T-cell (primary cell): ENCODE measurements around the gene CACNB4. TPM values are rescaled to one million over a fixed set of nuclear protein-coding genes. Genes with fewer than 3 reads are reported as not detected.
"Not testable (repeated sequence)": the region's sequence is repeated elsewhere in the genome, so short reads cannot be mapped to it uniquely, and the experiment has no call there.

ENCODE experiments used
- ATAC-seq, 4 experiments: fragments of 200-7000 bp in 3 of 4; fragments of 150-1000 bp in 1 of 4; cut with Tn5 transposase; replicated peaks in 1 of 4; 1 replicate in 3 of 4; 2 replicates in 1 of 4; pipeline ENCODE4 v1.10.0; 2021; ENCODE audit warnings: moderate library complexity in 3 of 4, mild to moderate bottlenecking in 2 of 4, moderate number of reproducible peaks in 1 of 4
- CTCF ChIA-PET, 2 donors: fragments of 300-600 bp; sonication (Branson Sonifier 250); formaldehyde crosslinking; loops; one replicate each; lab custom pipeline; 2022; ENCODE audit warnings: antibody characterized with exemption in 2 of 2; lab: Charles Lee
- POLR2A ChIA-PET, 2 donors: fragments of 300-600 bp; sonication (Branson Sonifier 250); formaldehyde crosslinking; loops; one replicate each; lab custom pipeline; 2022; ENCODE audit warnings: antibody characterized with exemption in 2 of 2; lab: Charles Lee
- DNase-seq, 35 experiments: peaks; one replicate each; pipeline versions ENCODE4 v3.0.0 to v3.0.0-alpha.2; 2013 to 2023
- H3K27ac ChIP-seq: one replicate; pipeline ENCODE4 v1.5.1; 2013; ENCODE audit warnings: low read length
- H3K27me3 ChIP-seq, 2 experiments: replicated peaks in 1 of 2; 1 replicate in 1 of 2; 2 replicates in 1 of 2; pipeline versions ENCODE4 v1.6.1 to v1.7.0; 2013; ENCODE audit warnings: low read length in 1 of 2, mixed read lengths in 1 of 2; ENCODE audit not compliant: control insufficient read depth in 2 of 2, insufficient read depth in 2 of 2; ENCODE audit errors: extremely low read depth in 1 of 2
- H3K36me3 ChIP-seq, 2 donors: 1 replicate in 1 of 2; 2 replicates in 1 of 2; pipeline versions ENCODE4 v1.6.1 to v1.7.0; 2013; ENCODE audit warnings: low read length in 1 of 2; ENCODE audit not compliant: control insufficient read depth in 2 of 2, insufficient read depth in 1 of 2; ENCODE audit errors: extremely low read depth in 1 of 2
- H3K4me1 ChIP-seq, 2 experiments: 1 replicate in 1 of 2; 2 replicates in 1 of 2; pipeline versions ENCODE4 v1.6.1 to v1.7.0; 2013; ENCODE audit warnings: low read length in 2 of 2, mixed read lengths in 1 of 2; ENCODE audit not compliant: insufficient read depth in 2 of 2, control insufficient read depth in 1 of 2; ENCODE audit errors: extremely low read depth in 1 of 2
- H3K4me3 ChIP-seq, 2 donors: 1 replicate in 1 of 2; 2 replicates in 1 of 2; pipeline versions ENCODE4 v1.5.1 to v1.7.0; 2013; ENCODE audit warnings: mild to moderate bottlenecking in 2 of 2, low read length in 1 of 2, moderate library complexity in 1 of 2; ENCODE audit not compliant: control insufficient read depth in 1 of 2; ENCODE audit errors: extremely low read depth in 1 of 2
- H3K9me3 ChIP-seq: 2 replicates; pipeline ENCODE4 v1.7.0; 2013
- H3K27ac Mint-ChIP-seq, 2 donors: one replicate each; pipeline ENCODE4 v1.8.0; 2020 to 2021; ENCODE audit warnings: mild to moderate bottlenecking in 2 of 2, mixed read lengths in 2 of 2
- H3K27me3 Mint-ChIP-seq, 2 donors: one replicate each; pipeline ENCODE4 v1.8.0; 2021 to 2022; ENCODE audit warnings: mixed read lengths in 2 of 2
- H3K36me3 Mint-ChIP-seq: one replicate; pipeline ENCODE4 v1.8.0; 2021; ENCODE audit warnings: mixed read lengths
- H3K4me1 Mint-ChIP-seq, 3 donors: one replicate each; pipeline ENCODE4 v1.8.0; 2020 to 2022; ENCODE audit warnings: mixed read lengths in 3 of 3, mild to moderate bottlenecking in 1 of 3
- H3K4me3 Mint-ChIP-seq, 3 donors: one replicate each; pipeline ENCODE4 v1.8.0; 2020 to 2022; ENCODE audit warnings: mild to moderate bottlenecking in 3 of 3, mixed read lengths in 3 of 3, moderate library complexity in 3 of 3
- H3K9me3 Mint-ChIP-seq, 3 donors: one replicate each; pipeline ENCODE4 v1.8.0; 2020 to 2022; ENCODE audit warnings: mixed read lengths in 3 of 3
- WGBS: methylation state at CpG from one replicate; pipeline ENCODE4 v1.1.5; 2013; ENCODE audit warnings: missing lambda C conversion rate; ENCODE audit not compliant: insufficient coverage; 5-methylcytosine and 5-hydroxymethylcytosine counted together
- total RNA-seq, 35 experiments: library from RNA in 6 of 35; stranded (reverse) in 6 of 35; fragments of 120-200 nt in 1 of 35; gene quantifications; one replicate each; pipeline versions ENCODE4 v1.2.1 to v1.2.4 and lab custom pipeline; 2013 to 2026

Gene CACNB4
- total RNA-seq, 5 donors from 2014 or later (not counting 1 experiment from before 2014, with no cell fraction given), result 0.16 to 1.2 (median 0.47) TPM

GRCh38 chr2:151794422-151794821, 304.4 kb downstream of the CACNB4 start:
- H3K9me3 Mint-ChIP-seq, POLR2A ChIA-PET, H3K27ac ChIP-seq, H3K27me3 ChIP-seq, ATAC-seq, H3K27me3 Mint-ChIP-seq, H3K27ac Mint-ChIP-seq, H3K4me3 Mint-ChIP-seq, CTCF ChIA-PET, H3K4me3 ChIP-seq, DNase-seq, H3K36me3 ChIP-seq, H3K4me1 ChIP-seq, H3K9me3 ChIP-seq, H3K4me1 Mint-ChIP-seq: not testable (repeated sequence)
- WGBS, result 95% methylated on average over 3 of the region's 6 CpGs
- H3K36me3 Mint-ChIP-seq, result peaks cover 35% of the 10 kb centered on the region

GRCh38 chr2:151793123-151793522, 305.7 kb downstream of the CACNB4 start:
- ATAC-seq, result no peak
- Histone ChIP-seq H3K4me1 (no peaks in the 10 kb centered on the region), H3K9me3 (no peaks in the 10 kb centered on the region), H3K27me3 (no peaks in the 10 kb centered on the region), H3K27ac (no peak overlapping the region), H3K36me3 (peaks cover 0 to 3% of the 10 kb centered on the region in 2 donors), H3K4me3 (no peak overlapping the region)
- no CpG with 5 or more reads among the region's 3 CpGs for WGBS
- Mint-ChIP-seq H3K9me3 (peaks cover 0 to 10% (median 0%) of the 10 kb centered on the region in 3 donors), H3K4me1 (no peaks in the 10 kb centered on the region), H3K36me3 (peaks cover 37% of the 10 kb centered on the region), H3K27ac (no peak overlapping the region), H3K4me3 (no peak overlapping the region), H3K27me3 (no peaks in the 10 kb centered on the region)
- ChIA-PET POLR2A (no interaction called here), CTCF (no interaction called here)
- no peak for DNase-seq

DNA sequence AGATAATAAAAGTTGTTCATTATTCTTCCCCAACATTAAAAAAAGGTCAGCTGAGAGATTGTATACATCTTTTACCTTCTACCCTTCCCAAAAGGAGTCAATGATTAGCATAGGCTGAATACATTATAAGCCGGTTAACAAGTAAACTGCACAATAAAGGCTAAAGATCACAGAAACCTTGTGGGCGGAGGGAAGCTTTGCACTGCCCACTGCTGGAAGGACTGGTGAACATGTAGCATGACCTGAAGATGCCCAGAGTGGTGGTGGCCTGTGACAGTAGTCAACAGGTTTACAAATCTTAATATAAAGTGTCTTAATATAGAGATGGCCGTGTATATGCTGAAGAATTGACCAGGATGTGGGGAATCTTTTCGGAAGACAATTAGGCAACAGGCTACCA, 306.3 kb downstream of the CACNB4 start:
- no peak for ATAC-seq
- Histone ChIP-seq H3K36me3 (peaks cover 0 to 3% of the 10 kb centered on the region in 2 donors), H3K27ac (no peak overlapping the region), H3K4me3 (no peak overlapping the region), H3K4me1 (no peaks in the 10 kb centered on the region), H3K9me3 (no peaks in the 10 kb centered on the region), H3K27me3 (no peaks in the 10 kb centered on the region)
- 100% methylated on average over 1 of the region's 4 CpGs for WGBS
- POLR2A ChIA-PET, result no interaction called here
- Mint-ChIP-seq H3K9me3 (peaks cover 0 to 10% (median 0%) of the 10 kb centered on the region in 3 donors), H3K36me3 (peaks cover 37% of the 10 kb centered on the region), H3K27ac (no peak overlapping the region), H3K27me3 (no peaks in the 10 kb centered on the region), H3K4me3 (no peak overlapping the region), H3K4me1 (no peaks in the 10 kb centered on the region)
- no peak for DNase-seq
- CTCF ChIA-PET, result no interaction called here

- Mint-ChIP-seq H3K4me1 (no peaks in the 10 kb centered on the region), H3K4me3 (no peak overlapping the region), H3K9me3 (peaks cover 0 to 10% (median 0%) of the 10 kb centered on the region in 3 donors), H3K27ac (no peak overlapping the region), H3K27me3 (no peaks in the 10 kb centered on the region), H3K36me3 (peaks cover 30% of the 10 kb centered on the region)
- peaks cover 0 to 3% of the 10 kb centered on the region in 2 donors for H3K36me3 ChIP-seq
- H3K4me3 ChIP-seq, result no peak overlapping the region
- no peak overlapping the region for H3K27ac ChIP-seq
- H3K27me3 ChIP-seq, result no peaks in the 10 kb centered on the region
- no peaks in the 10 kb centered on the region for H3K4me1 ChIP-seq
- WGBS, result no CpG with 5 or more reads among the region's 3 CpGs
- no peaks in the 10 kb centered on the region for H3K9me3 ChIP-seq
- ATAC-seq, result no peak
- no peak for DNase-seq
- ChIA-PET CTCF (interaction anchor here in 1 of 2 donors (0.7 kb wide), 1 partner anchor 243 kb away, joined by 7 read pairs; no protein-coding TSS in a partner anchor), POLR2A (no interaction called here)
Measured at GRCh38 chr2:151791545-151791944, 307.3 kb downstream of the CACNB4 start.

DNA sequence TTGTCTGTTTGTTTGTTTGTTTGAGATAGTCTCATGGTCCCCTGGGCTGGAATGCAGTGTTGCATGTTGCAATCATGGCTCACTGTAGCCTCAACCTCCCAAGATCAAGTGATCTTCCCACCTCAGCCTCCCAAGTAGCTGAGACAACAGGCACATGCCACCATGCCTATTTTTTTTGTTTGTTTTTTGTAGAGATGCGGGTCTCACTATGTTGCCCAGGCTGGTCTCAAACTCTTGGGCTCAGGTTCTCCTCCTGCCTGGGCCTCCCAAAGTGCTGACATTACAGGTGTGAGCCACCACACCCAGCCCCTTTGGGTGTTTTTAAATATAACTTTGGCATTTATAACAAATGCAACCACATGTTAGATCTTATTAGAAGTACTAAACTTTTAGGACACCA, 308.2 kb downstream of the CACNB4 start:
- Histone ChIP-seq H3K27ac (no peak overlapping the region), H3K4me1 (no peaks in the 10 kb centered on the region), H3K4me3 (no peak overlapping the region), H3K36me3 (peaks cover 0 to under 1% of the 10 kb centered on the region in 2 donors), H3K27me3 (no peaks in the 10 kb centered on the region), H3K9me3 (no peaks in the 10 kb centered on the region)
- WGBS, result no CpG with 5 or more reads among the region's 1 CpG
- no peak for ATAC-seq
- H3K36me3 Mint-ChIP-seq, result peaks cover 24% of the 10 kb centered on the region
- H3K27me3 Mint-ChIP-seq, result no peaks in the 10 kb centered on the region
- H3K9me3 Mint-ChIP-seq, result peaks cover 0 to 10% (median 0%) of the 10 kb centered on the region in 3 donors
- ChIA-PET CTCF (no interaction called here), POLR2A (no interaction called here)
- no peak overlapping the region for H3K4me3 Mint-ChIP-seq
- no peak overlapping the region for H3K27ac Mint-ChIP-seq
- DNase-seq, result no peak
- no peaks in the 10 kb centered on the region for H3K4me1 Mint-ChIP-seq

DNA sequence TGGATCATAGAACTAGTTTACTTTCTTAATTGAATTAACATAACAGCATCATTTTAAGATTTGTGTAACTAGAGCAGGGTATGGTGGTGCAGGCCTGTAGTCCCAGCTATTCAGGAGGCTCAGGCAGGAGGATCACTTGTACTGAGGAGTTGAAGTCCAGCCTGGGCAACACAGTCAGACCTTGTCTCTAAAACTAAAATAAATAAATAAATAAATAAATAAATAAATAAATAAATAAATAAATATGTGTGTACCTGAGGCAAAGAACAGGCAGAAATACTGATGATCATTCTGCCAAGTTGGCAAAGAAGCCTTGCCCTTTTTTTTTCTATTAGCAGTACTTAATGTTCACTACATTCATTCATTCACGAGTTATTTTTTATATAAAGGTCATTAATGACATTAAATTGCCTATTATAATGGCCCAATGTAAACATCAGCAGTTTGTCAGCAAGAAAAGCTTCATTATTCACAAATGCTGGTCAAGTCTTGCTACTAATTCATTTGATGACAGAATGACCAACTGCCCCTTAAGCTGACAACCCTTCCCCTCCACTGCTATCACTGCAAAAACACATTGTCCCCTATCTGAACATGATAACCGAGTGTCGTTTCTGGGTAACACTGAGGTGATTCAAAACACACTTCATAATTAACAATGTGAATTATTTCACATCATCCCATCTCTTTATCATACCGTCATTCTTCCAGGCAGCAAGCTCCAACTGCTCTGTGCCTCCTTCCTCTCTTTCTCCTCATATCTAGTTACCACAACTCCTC, 309.6 kb downstream of the CACNB4 start:
- H3K27me3 ChIP-seq, result no peaks in the 10 kb centered on the region
- ChIA-PET CTCF (no interaction called here), POLR2A (interaction anchor here in 1 of 2 donors (0.6 kb wide), 2 partner anchors 103 to 373 kb away, joined by 3 to 5 read pairs; no protein-coding TSS in a partner anchor)
- H3K36me3 Mint-ChIP-seq, result peaks cover 35% of the 10 kb centered on the region
- H3K36me3 ChIP-seq, result peaks cover 0 to 3% of the 10 kb centered on the region in 2 donors
- no peaks in the 10 kb centered on the region for H3K27me3 Mint-ChIP-seq
- peaks cover 0 to 5% (median 0%) of the 10 kb centered on the region in 3 donors for H3K4me1 Mint-ChIP-seq
- H3K9me3 Mint-ChIP-seq, result peaks cover 0 to 10% (median 0%) of the 10 kb centered on the region in 3 donors
- WGBS, result 97% methylated on average over 3 of the region's 4 CpGs
- H3K4me1 ChIP-seq, result no peaks in the 10 kb centered on the region
- no peaks in the 10 kb centered on the region for H3K9me3 ChIP-seq
- DNase-seq, result no peak
- H3K27ac Mint-ChIP-seq, result no peak overlapping the region
- H3K4me3 ChIP-seq, result no peak overlapping the region
- no peak overlapping the region for H3K4me3 Mint-ChIP-seq
- ATAC-seq, result no peak
- no peak overlapping the region for H3K27ac ChIP-seq
